H9 (cell line): ENCODE results near the gene KSR1. TPM values are rescaled to one million over a fixed set of nuclear protein-coding genes. Genes with fewer than 3 reads are reported as not detected.

ENCODE experiments used
- DNase-seq: peaks from one replicate; pipeline ENCODE4 v3.0.0-alpha.2; 2017
- H2AFZ ChIP-seq: one replicate; pipeline ENCODE4 v1.6.1; 2013; ENCODE audit warnings: mild to moderate bottlenecking, low read length, control low read depth, moderate library complexity
- H2AK5ac ChIP-seq: 2 replicates; pipeline ENCODE4 v1.6.1; 2013; ENCODE audit warnings: low read length, control low read depth, mixed read lengths; ENCODE audit not compliant: insufficient read length
- H2BK120ac ChIP-seq: one replicate; pipeline ENCODE4 v1.6.1; 2013; ENCODE audit warnings: low read depth, mild to moderate bottlenecking, low read length, control low read depth, inconsistent platforms; ENCODE audit not compliant: poor library complexity, severe bottlenecking
- H2BK12ac ChIP-seq: 2 replicates; pipeline ENCODE4 v1.6.1; 2013; ENCODE audit warnings: low read length, control low read depth, mixed read lengths, low read depth; ENCODE audit not compliant: insufficient read length
- H2BK15ac ChIP-seq: 2 replicates; pipeline ENCODE4 v1.6.1; 2013; ENCODE audit warnings: low read depth, low read length, control low read depth
- H2BK20ac ChIP-seq: one replicate; pipeline ENCODE4 v1.6.1; 2013; ENCODE audit warnings: low read depth, mild to moderate bottlenecking, low read length, control low read depth, inconsistent platforms; ENCODE audit not compliant: poor library complexity, severe bottlenecking
- H2BK5ac ChIP-seq: 2 replicates; pipeline ENCODE4 v1.6.1; 2013; ENCODE audit warnings: low read length, control low read depth, mixed read lengths; ENCODE audit not compliant: insufficient read length
- H3K14ac ChIP-seq: 2 replicates; pipeline ENCODE4 v1.6.1; 2013; ENCODE audit warnings: low read length, control low read depth; ENCODE audit not compliant: insufficient read depth
- H3K18ac ChIP-seq: 2 replicates; pipeline ENCODE4 v1.6.1; 2013; ENCODE audit warnings: low read depth, mild to moderate bottlenecking, mixed read lengths, low read length, control low read depth; ENCODE audit not compliant: insufficient read length
- H3K23ac ChIP-seq: 2 replicates; pipeline ENCODE4 v1.6.1; 2013; ENCODE audit warnings: low read length, control low read depth, mixed read lengths, low read depth; ENCODE audit not compliant: insufficient read length
- H3K23me2 ChIP-seq: 2 replicates; pipeline ENCODE4 v1.6.1; 2013; ENCODE audit warnings: low read depth, mild to moderate bottlenecking, mixed read lengths, low read length, control low read depth; ENCODE audit not compliant: insufficient read length, poor library complexity, severe bottlenecking
- H3K27ac ChIP-seq: 2 replicates; pipeline ENCODE4 v1.5.1; 2013; ENCODE audit warnings: low read length, control low read depth, mixed read lengths, low read depth; ENCODE audit not compliant: insufficient read length
- H3K27me3 ChIP-seq: 2 replicates; pipeline ENCODE4 v1.6.1; 2013; ENCODE audit warnings: low read length, control low read depth, inconsistent platforms; ENCODE audit not compliant: insufficient read depth
- H3K4ac ChIP-seq: 2 replicates; pipeline ENCODE4 v1.6.1; 2013; ENCODE audit warnings: low read depth, mild to moderate bottlenecking, control low read depth, inconsistent platforms, low read length, moderate library complexity
- H3K4me1 ChIP-seq: 2 replicates; pipeline ENCODE4 v1.6.1; 2013; ENCODE audit warnings: low read length, control low read depth, inconsistent platforms; ENCODE audit not compliant: insufficient read depth
- H3K4me2 ChIP-seq: 2 replicates; pipeline ENCODE4 v1.6.1; 2013; ENCODE audit warnings: low read length, control low read depth, mixed read lengths; ENCODE audit not compliant: insufficient read length, insufficient read depth
- H3K56ac ChIP-seq: 2 replicates; pipeline ENCODE4 v1.6.1; 2013; ENCODE audit warnings: low read depth, mild to moderate bottlenecking, mixed read lengths, low read length, control low read depth; ENCODE audit not compliant: insufficient read length
- H3K79me1 ChIP-seq: 2 replicates; pipeline ENCODE4 v1.6.1; 2013; ENCODE audit warnings: low read depth, mild to moderate bottlenecking, moderate library complexity, low read length, control low read depth, inconsistent platforms; ENCODE audit not compliant: insufficient read depth, poor library complexity, severe bottlenecking
- H3K79me2 ChIP-seq: 2 replicates; pipeline ENCODE4 v1.6.1; 2013; ENCODE audit warnings: low read length, control low read depth, inconsistent platforms; ENCODE audit not compliant: insufficient read depth
- H3K9ac ChIP-seq: 2 replicates; pipeline ENCODE4 v1.6.1; 2013; ENCODE audit warnings: low read length, control low read depth, mixed read lengths; ENCODE audit not compliant: insufficient read length; ENCODE audit errors: extremely low read depth
- H3K9me3 ChIP-seq: one replicate; pipeline ENCODE4 v1.6.1; 2013; ENCODE audit warnings: low read depth, low read length, inconsistent platforms; ENCODE audit not compliant: control insufficient read depth
- H3T11ph ChIP-seq: one replicate; pipeline ENCODE4 v1.6.1; 2013; ENCODE audit warnings: mild to moderate bottlenecking, low read length, control low read depth, inconsistent platforms
- H4K20me1 ChIP-seq: one replicate; pipeline ENCODE4 v1.6.1; 2013; ENCODE audit not compliant: control insufficient read depth, insufficient read length, insufficient read depth
- H4K5ac ChIP-seq: 2 replicates; pipeline ENCODE4 v1.6.1; 2013; ENCODE audit warnings: low read depth, mild to moderate bottlenecking, mixed read lengths, low read length, control low read depth; ENCODE audit not compliant: insufficient read length
- H4K8ac ChIP-seq: replicated peaks from 2 replicates; pipeline ENCODE4 v1.6.1; 2013; ENCODE audit warnings: low read length, control low read depth, mixed read lengths, low read depth; ENCODE audit not compliant: insufficient read length
- H4K91ac ChIP-seq: 2 replicates; pipeline ENCODE4 v1.6.1; 2013; ENCODE audit warnings: low read depth, mild to moderate bottlenecking, moderate library complexity, mixed read lengths, low read length, control low read depth; ENCODE audit not compliant: insufficient read length
- H3K27ac Mint-ChIP-seq, 3 experiments: 2 replicates in 2 of 3; 3 replicates in 1 of 3; pipeline ENCODE4 v1.8.0; 2020 to 2021; ENCODE audit warnings: mixed read lengths in 3 of 3, mild to moderate bottlenecking in 1 of 3, moderate library complexity in 1 of 3
- H3K27me3 Mint-ChIP-seq: 2 replicates; pipeline ENCODE4 v1.8.0; 2021; ENCODE audit warnings: low read depth, mild to moderate bottlenecking, moderate library complexity, mixed read lengths
- H3K36me3 Mint-ChIP-seq, 3 experiments: 2 replicates in 2 of 3; 3 replicates in 1 of 3; pipeline ENCODE4 v1.8.0; 2020 to 2021; ENCODE audit warnings: low read depth in 3 of 3, mixed read lengths in 3 of 3; ENCODE audit not compliant: insufficient read depth in 1 of 3
- H3K4me1 Mint-ChIP-seq, 2 experiments: 2 replicates each; pipeline ENCODE4 v1.8.0; 2020; ENCODE audit warnings: mixed read lengths in 2 of 2
- H3K4me3 Mint-ChIP-seq, 2 experiments: 2 replicates in 1 of 2; 3 replicates in 1 of 2; pipeline ENCODE4 v1.8.0; 2020 to 2021; ENCODE audit warnings: mild to moderate bottlenecking in 2 of 2, mixed read lengths in 2 of 2, moderate library complexity in 1 of 2
- H3K9me3 Mint-ChIP-seq, 2 experiments: 2 replicates in 1 of 2; 3 replicates in 1 of 2; pipeline ENCODE4 v1.8.0; 2020; ENCODE audit warnings: mild to moderate bottlenecking in 2 of 2, mixed read lengths in 2 of 2, moderate library complexity in 1 of 2
- WGBS: extraction: QIAGEN DNeasy Blood & Tissue Kit; methylation state at CpG from one replicate; pipeline ENCODE4 v1.1.7; 2013; ENCODE audit warnings: missing lambda C conversion rate, low lambda C conversion rate, mixed read lengths; ENCODE audit not compliant: insufficient read length; ENCODE audit errors: extremely low coverage; 5-methylcytosine and 5-hydroxymethylcytosine counted together
- total RNA-seq: library from RNA; stranded (reverse); gene quantifications from 2 replicates; pipeline ENCODE4 v1.2.1, GENCODE V29; 2021
- TF ChIP-seq, protein P1 (sequence below): fragments of 200-600 bp; sonication (generic); conservative IDR thresholded peaks from 3 replicates; pipeline ENCODE4 v1.8.0; 2021; ENCODE audit warnings: antibody characterized with exemption, mild to moderate bottlenecking

The KSR1 gene
- total RNA-seq, 1 experiment from 2014 or later: 44.9 TPM

DNA sequence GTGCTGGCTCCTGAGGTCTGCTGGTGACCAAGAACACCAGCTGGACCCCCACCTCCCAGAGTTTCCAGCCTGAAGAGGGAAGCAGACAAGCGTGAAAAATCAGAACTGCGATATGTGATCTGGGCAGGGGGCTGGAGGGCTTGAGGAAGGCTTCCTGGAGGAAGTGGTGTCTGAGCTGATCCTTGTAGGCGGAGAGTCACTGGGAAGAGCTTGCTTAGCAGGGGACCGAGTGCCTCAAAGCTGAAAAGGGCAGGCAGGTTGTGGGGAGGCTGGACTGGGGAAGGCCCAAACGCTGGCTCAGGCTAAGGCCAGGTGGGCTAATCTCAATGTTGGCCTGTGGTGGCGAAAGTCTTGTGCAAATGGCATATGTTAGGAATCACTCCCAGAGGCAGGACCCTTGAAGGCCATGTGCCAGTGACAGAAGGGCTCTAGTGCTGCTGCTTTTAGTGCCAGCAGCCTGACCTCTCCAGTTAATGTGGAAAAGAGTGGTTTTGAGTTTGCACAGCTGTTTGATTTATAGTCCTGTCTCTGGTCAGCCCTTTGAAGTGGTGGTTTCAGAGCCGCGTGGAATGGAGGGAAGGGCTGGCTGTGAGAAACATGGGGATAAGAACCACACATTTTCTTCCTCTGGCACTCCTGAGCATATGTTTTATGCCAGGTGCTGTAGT is 89.4 kb downstream of the KSR1 start:
- Mint-ChIP-seq H3K36me3 (no peaks in the 10 kb centered on the region), H3K9me3 (no peaks in the 10 kb centered on the region), H3K4me3 (no peak overlapping the region), H3K27ac (peak overlapping the region; percentile 30 to 64 (median 57); a peak in 5 of 7 replicates), H3K4me1 (peaks cover 18 to 22% of the 10 kb centered on the region in 2 experiments), H3K27me3 (no peaks in the 10 kb centered on the region)
- no peaks in the 10 kb centered on the region; the same call in 1 of the 2 replicates for H3K4me1 ChIP-seq
- H2BK120ac ChIP-seq: no peak overlapping the region
- H2BK5ac ChIP-seq: no peak overlapping the region
- H3K9me3 ChIP-seq: no peaks in the 10 kb centered on the region
- no peak overlapping the region for H3K56ac ChIP-seq
- H3K4ac ChIP-seq: no peak overlapping the region
- no peaks in the 10 kb centered on the region for H3K27me3 ChIP-seq
- TF ChIP-seq, protein P1, sequence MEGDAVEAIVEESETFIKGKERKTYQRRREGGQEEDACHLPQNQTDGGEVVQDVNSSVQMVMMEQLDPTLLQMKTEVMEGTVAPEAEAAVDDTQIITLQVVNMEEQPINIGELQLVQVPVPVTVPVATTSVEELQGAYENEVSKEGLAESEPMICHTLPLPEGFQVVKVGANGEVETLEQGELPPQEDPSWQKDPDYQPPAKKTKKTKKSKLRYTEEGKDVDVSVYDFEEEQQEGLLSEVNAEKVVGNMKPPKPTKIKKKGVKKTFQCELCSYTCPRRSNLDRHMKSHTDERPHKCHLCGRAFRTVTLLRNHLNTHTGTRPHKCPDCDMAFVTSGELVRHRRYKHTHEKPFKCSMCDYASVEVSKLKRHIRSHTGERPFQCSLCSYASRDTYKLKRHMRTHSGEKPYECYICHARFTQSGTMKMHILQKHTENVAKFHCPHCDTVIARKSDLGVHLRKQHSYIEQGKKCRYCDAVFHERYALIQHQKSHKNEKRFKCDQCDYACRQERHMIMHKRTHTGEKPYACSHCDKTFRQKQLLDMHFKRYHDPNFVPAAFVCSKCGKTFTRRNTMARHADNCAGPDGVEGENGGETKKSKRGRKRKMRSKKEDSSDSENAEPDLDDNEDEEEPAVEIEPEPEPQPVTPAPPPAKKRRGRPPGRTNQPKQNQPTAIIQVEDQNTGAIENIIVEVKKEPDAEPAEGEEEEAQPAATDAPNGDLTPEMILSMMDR: no peak
- no peak overlapping the region for H4K8ac ChIP-seq
- no CpG with 5 or more reads among the region's 8 CpGs for WGBS
- no peaks in the 10 kb centered on the region for H4K20me1 ChIP-seq
- H2AFZ ChIP-seq: no peak overlapping the region
- H3K9ac ChIP-seq: no peak overlapping the region
- H4K5ac ChIP-seq: no peak overlapping the region
- H2BK12ac ChIP-seq: no peak overlapping the region
- H3K79me2 ChIP-seq: peaks cover 4% of the 10 kb centered on the region; the same call in 1 of the 2 replicates
- H3K23ac ChIP-seq: no peak overlapping the region
- H3K18ac ChIP-seq: peak overlapping the region; percentile 59
- peak overlapping the region; percentile 63; the same call in 1 of the 2 replicates for H3K14ac ChIP-seq
- no peak for DNase-seq
- no peaks in the 10 kb centered on the region for H3K23me2 ChIP-seq
- H3K4me2 ChIP-seq: no peak overlapping the region
- H2BK15ac ChIP-seq: no peak overlapping the region
- H2BK20ac ChIP-seq: no peak overlapping the region
- no peak overlapping the region for H3T11ph ChIP-seq
- H3K27ac ChIP-seq: no peak overlapping the region
- H3K79me1 ChIP-seq: no peaks in the 10 kb centered on the region
- H2AK5ac ChIP-seq: no peak overlapping the region
- H4K91ac ChIP-seq: no peak overlapping the region
